MCF 10A (cell line): ENCODE measurements around the gene OSCP1. TPM values are rescaled to one million over a fixed set of nuclear protein-coding genes. Genes with fewer than 3 reads are reported as not detected.

Experiments
- Bru-seq: library from RNA; stranded (reverse); fragments of 400-500 nt; gene quantifications from one replicate; lab custom pipeline; 2021; lab: Mats Ljungman, UMichigan
- BruChase-seq, 2 experiments: library from RNA; stranded (reverse); fragments of 400-500 nt; gene quantifications; one replicate each; lab custom pipeline; 2021; lab: Mats Ljungman, UMichigan
- BruUV-seq: library from RNA; stranded (reverse); fragments of 400-500 nt; replicated peaks from 2 replicates; lab custom pipeline; 2021; lab: Mats Ljungman, UMichigan
- CTCF ChIA-PET: fragments of 300-600 bp; sonication (Branson Sonifier 250); formaldehyde crosslinking; extraction: SDS; loops from one replicate; lab custom pipeline; 2021; ENCODE audit warnings: antibody characterized with exemption, inconsistent platforms; lab: Yijun Ruan, JAX
- POLR2A ChIA-PET: fragments of 300-600, 350-650 bp; sonication (Branson Sonifier 250); formaldehyde crosslinking; extraction: SDS; loops from one replicate; lab custom pipeline; 2020; ENCODE audit warnings: antibody characterized with exemption, inconsistent platforms; lab: Yijun Ruan, JAX
- DNase-seq: peaks from one replicate; pipeline ENCODE4 v3.0.0-alpha.2; 2018; ENCODE audit not compliant: unreplicated experiment
- H3K27ac Mint-ChIP-seq: one replicate; pipeline ENCODE4 v1.8.0; 2022; ENCODE audit warnings: mild to moderate bottlenecking, low read depth, mixed read lengths; ENCODE audit not compliant: unreplicated experiment
- H3K27me3 Mint-ChIP-seq: one replicate; pipeline ENCODE4 v1.8.0; 2022; ENCODE audit warnings: mixed read lengths; ENCODE audit not compliant: insufficient read depth, unreplicated experiment
- H3K36me3 Mint-ChIP-seq: one replicate; pipeline ENCODE4 v1.8.0; 2022; ENCODE audit warnings: mild to moderate bottlenecking, moderate library complexity, mixed read lengths; ENCODE audit not compliant: insufficient read depth, unreplicated experiment
- H3K4me1 Mint-ChIP-seq: one replicate; pipeline ENCODE4 v1.8.0; 2022; ENCODE audit warnings: mixed read lengths; ENCODE audit not compliant: insufficient read depth, unreplicated experiment
- H3K4me3 Mint-ChIP-seq: one replicate; pipeline ENCODE4 v1.8.0; 2022; ENCODE audit warnings: mild to moderate bottlenecking, moderate library complexity, mixed read lengths; ENCODE audit not compliant: unreplicated experiment
- H3K9me3 Mint-ChIP-seq: one replicate; pipeline ENCODE4 v1.8.0; 2022; ENCODE audit warnings: mixed read lengths; ENCODE audit not compliant: unreplicated experiment
- CTCF ChIP-seq: fragments of 200-600 bp; IDR thresholded peaks from one replicate; pipeline ENCODE4 v1.8.0; 2022; ENCODE audit warnings: antibody characterized with exemption, mild to moderate bottlenecking; ENCODE audit not compliant: unreplicated experiment
- intact Hi-C: fragments of 100-400 bp; cut with micrococcal nuclease; formaldehyde crosslinking; loops from 2 replicates; pipeline ENCODE4 v1.14.1; 2022
- long read RNA-seq: library from polyadenylated mRNA; stranded (forward); transcript quantifications from one replicate; pipeline ENCODE4 v2.0.0, GENCODE V29; 2022
- total RNA-seq: library from RNA; stranded (reverse); gene quantifications from 2 replicates; pipeline ENCODE4 v1.2.3, GENCODE V29; 2022

OSCP1 gene
- total RNA-seq, result 7.6 and 15.1 TPM in 2 replicates
- percentile 51 among the genes with signal in this experiment for Bru-seq, nascent RNA
- BruChase-seq, experiment 1, labeled RNA remaining after a 6-hour chase, result percentile 51 among the genes with signal in this experiment
- BruChase-seq, experiment 2, labeled RNA remaining after a 2-hour chase, result percentile 46 among the genes with signal in this experiment
- long read RNA-seq, transcript OSCP1-201 (10 exons, 1,455 nt), result major isoform, 15 of 28 reads
- long read RNA-seq, partial matches to known transcripts, result 5 of 28 reads
- long read RNA-seq, other reads (novel, unspliced or antisense), result 4 of 28 reads

- Mint-ChIP-seq H3K4me3 (peak within 1 kb of the TSS; percentile 89), H3K27me3 (no peaks in the 10 kb centered on the region), H3K9me3 (no peaks in the 10 kb centered on the region), H3K27ac (peak within 1 kb of the TSS; percentile 99), H3K4me1 (peaks cover 24% of the 10 kb centered on the region), H3K36me3 (peaks cover 8% of the 10 kb centered on the region)
- intact Hi-C loops, result no loop called here
- CTCF ChIA-PET, result interaction anchor here (0.5 to 1.3 kb wide), 3 partner anchors 108 to 983 kb away, joined by 3 to 4 read pairs (median 3); no protein-coding TSS in a partner anchor
- TF ChIP-seq CTCF, result no peak
- no TSS peak for BruUV-seq
- DNase-seq, result peak; percentile 97
- POLR2A ChIA-PET, result interaction anchor here (0.5 to 4.3 kb wide), 20 partner anchors 9 to 1549 kb away, joined by 3 to 47 read pairs (median 3); partner anchors contain the start of genes MRPS15, STK40 and TRAPPC3
Observed at GRCh38 chr1:36450270-36450918, at the start of gene OSCP1. Gene OSCP1 (minus strand): TSS chr1:36450451. CDS start chr1:36450369, 82 bp downstream.

- no TSS peak for BruUV-seq
- no peaks in the 10 kb centered on the region for H3K9me3 Mint-ChIP-seq
- no peaks in the 10 kb centered on the region for H3K36me3 Mint-ChIP-seq
- CTCF ChIA-PET, result interaction anchor here (1.9 kb wide), 1 partner anchor 19 kb away, joined by 15 read pairs; no protein-coding TSS in a partner anchor
- no peaks in the 10 kb centered on the region for H3K4me1 Mint-ChIP-seq
- TF ChIP-seq CTCF, result no peak
- H3K27me3 Mint-ChIP-seq, result peaks cover 38% of the 10 kb centered on the region
- no peak overlapping the region for H3K27ac Mint-ChIP-seq
- no peak for DNase-seq
- H3K4me3 Mint-ChIP-seq, result no peak overlapping the region
- POLR2A ChIA-PET, result no interaction called here
- intact Hi-C loops, result no loop called here
Observed at GRCh38 chr1:36497207-36497606, 47.0 kb upstream of the OSCP1 start.

GRCh38 chr1:36494971-36495370 lies 44.7 kb upstream of the OSCP1 start:
- no TSS peak for BruUV-seq
- CTCF ChIA-PET, result interaction anchor here (0.6 to 1.2 kb wide), 2 partner anchors 24 to 829 kb away, joined by 3 read pairs; no protein-coding TSS in a partner anchor

More at GRCh38 chr1:36494971-36495370, 44.7 kb upstream of the OSCP1 start:
- Mint-ChIP-seq H3K4me3 (no peak overlapping the region), H3K36me3 (no peaks in the 10 kb centered on the region), H3K4me1 (no peaks in the 10 kb centered on the region), H3K27me3 (peaks cover 36% of the 10 kb centered on the region), H3K9me3 (no peaks in the 10 kb centered on the region), H3K27ac (no peak overlapping the region)
- no peak for TF ChIP-seq CTCF
- intact Hi-C loops, result no loop called here
- POLR2A ChIA-PET, result no interaction called here
- no peak for DNase-seq
